ENCODE results near the gene PSMB5. TPM values are rescaled to one million over a fixed set of nuclear protein-coding genes. Genes with fewer than 3 reads are reported as not detected.

Gene PSMB5
- total RNA-seq, 1 donor from 2014 or later: 183 TPM

DNA sequence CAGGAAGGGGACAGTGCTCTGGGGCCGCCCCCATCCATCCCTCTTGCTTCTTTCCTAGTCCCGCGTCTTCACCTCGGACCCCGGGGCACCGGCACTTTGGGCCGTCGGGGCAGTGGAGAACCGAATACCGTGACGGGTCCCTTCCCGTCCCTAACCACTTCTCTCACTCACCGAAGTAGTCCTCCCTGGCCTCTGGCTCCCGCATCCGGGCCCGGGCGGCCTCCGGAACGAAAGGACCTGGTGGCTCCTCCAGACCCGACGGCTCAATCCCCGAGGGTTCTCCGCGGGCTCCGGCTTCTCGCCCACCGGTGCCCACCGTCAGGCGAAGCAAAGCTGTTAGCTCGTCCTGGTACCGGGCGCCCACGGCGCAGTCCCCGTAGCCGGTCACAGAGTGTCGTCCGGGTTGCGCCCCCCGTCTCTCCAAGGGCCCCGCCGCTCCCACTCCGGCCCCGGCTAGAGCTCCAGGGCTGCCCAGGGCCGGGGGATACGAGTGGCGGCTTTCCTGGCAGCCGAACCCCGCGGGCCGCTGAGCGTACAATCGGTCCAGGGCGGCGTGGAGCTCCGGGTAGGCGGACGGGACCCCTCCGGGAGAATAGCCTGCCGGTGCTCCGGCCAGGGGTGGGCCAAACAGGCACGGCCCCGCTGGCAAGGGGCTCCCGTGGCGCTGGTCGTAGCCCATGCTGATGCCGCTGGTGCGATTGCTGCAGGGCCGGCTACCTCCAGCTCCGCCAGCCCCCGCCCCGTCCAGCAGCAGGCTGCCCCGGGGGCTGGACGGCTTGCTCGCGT is 53.4 kb downstream of the PSMB5 start:
- no peaks in the 10 kb centered on the region for H3K9me3 ChIP-seq (ENCODE audit: control insufficient read depth in 3 of 3, low read length in 3 of 3)
- H3K9ac ChIP-seq (ENCODE audit: low read depth in 1 of 3, low read length in 3 of 3): peak overlapping the region in 2 of 3 donors; percentile 44 to 70
- no peaks in the 10 kb centered on the region for H3K36me3 ChIP-seq (ENCODE audit: control insufficient read depth in 3 of 3, insufficient read depth in 3 of 3, low read length in 3 of 3)
- peaks cover 20 to 32% (median 24%) of the 10 kb centered on the region in 3 donors for H3K4me1 ChIP-seq (ENCODE audit: control insufficient read depth in 3 of 3, insufficient read depth in 3 of 3, low read length in 3 of 3)
- H3K27ac ChIP-seq (ENCODE audit: low read depth, low read length): no peak overlapping the region
- peaks cover 9 to 35% (median 29%) of the 10 kb centered on the region in 3 donors for H3K27me3 ChIP-seq (ENCODE audit: control insufficient read depth in 3 of 3, insufficient read depth in 3 of 3, low read length in 3 of 3)
- H3K4me3 ChIP-seq (ENCODE audit: low read length in 3 of 3): peak overlapping the region; percentile 18 to 94 (median 51)

DNA sequence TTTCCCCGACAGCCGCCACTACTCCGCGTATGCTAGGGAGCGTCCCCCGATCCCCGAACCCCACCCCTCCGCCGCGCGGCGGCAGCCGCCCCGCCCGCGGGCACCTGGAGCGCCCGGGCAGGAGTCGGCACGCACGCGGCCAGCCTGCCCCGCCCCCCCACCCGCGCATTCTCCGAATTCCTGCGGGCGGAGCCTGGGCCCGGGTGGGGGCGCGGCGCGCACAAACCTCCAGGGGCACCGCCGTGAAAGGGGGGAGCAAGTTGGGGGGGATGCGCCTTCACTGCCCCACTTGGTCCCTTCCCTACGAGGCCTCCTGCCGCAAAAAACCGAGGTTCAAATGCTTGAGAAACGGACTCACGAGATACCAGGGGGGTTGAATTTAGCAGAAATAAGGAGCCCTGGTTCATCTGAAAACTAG is 54.0 kb downstream of the PSMB5 start:
- Histone ChIP-seq H3K27me3 (ENCODE audit: control insufficient read depth in 3 of 3, insufficient read depth in 3 of 3, low read length in 3 of 3) (peaks cover 9 to 35% (median 29%) of the 10 kb centered on the region in 3 donors), H3K9ac (ENCODE audit: low read depth in 1 of 3, low read length in 3 of 3) (peak overlapping the region in 1 of 3 donors; percentile 44), H3K4me3 (ENCODE audit: low read length in 3 of 3) (peak overlapping the region; percentile 18 to 94 (median 51)), H3K9me3 (ENCODE audit: control insufficient read depth in 3 of 3, low read length in 3 of 3) (no peaks in the 10 kb centered on the region), H3K4me1 (ENCODE audit: control insufficient read depth in 3 of 3, insufficient read depth in 3 of 3, low read length in 3 of 3) (peaks cover 20 to 32% (median 24%) of the 10 kb centered on the region in 3 donors), H3K36me3 (ENCODE audit: control insufficient read depth in 3 of 3, insufficient read depth in 3 of 3, low read length in 3 of 3) (no peaks in the 10 kb centered on the region), H3K27ac (ENCODE audit: low read depth, low read length) (no peak overlapping the region)

DNA sequence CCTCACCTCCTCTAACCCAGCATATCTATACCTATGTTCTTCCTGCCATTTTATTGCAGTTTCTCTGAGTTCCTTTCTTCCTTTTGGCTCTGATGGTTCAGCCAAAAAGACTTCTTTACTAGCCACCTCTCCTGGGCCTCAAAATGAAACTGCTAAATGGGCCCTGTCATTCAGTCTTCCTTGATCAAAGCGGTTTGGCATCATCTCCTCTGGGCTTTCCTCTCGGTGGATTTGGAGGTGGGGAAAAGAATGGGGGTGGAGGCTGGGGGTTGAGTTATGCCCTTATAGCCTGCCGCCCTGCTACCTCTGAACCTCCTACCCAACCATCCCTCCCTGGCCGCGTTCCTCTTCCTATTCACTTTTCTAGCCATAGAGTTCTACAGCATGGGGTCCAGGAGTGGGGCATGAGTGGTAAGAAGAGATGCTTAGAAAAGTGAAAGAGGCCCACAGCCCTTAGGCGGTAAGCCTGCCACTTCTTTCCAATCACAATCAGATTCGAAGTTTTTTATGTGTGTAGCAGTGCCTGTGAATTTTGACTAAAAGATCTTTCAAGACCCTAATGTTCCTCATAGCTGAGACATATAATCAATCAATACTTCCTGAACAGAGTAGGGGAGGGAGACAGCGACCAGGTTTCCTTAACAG is 54.8 kb downstream of the PSMB5 start:
- Histone ChIP-seq H3K36me3 (ENCODE audit: control insufficient read depth in 3 of 3, insufficient read depth in 3 of 3, low read length in 3 of 3) (no peaks in the 10 kb centered on the region), H3K9me3 (ENCODE audit: control insufficient read depth in 3 of 3, low read length in 3 of 3) (no peaks in the 10 kb centered on the region), H3K4me3 (ENCODE audit: low read length in 3 of 3) (peak overlapping the region in 1 of 3 donors; percentile 26), H3K4me1 (ENCODE audit: control insufficient read depth in 3 of 3, insufficient read depth in 3 of 3, low read length in 3 of 3) (peaks cover 20 to 33% (median 24%) of the 10 kb centered on the region in 3 donors), H3K9ac (ENCODE audit: low read depth in 1 of 3, low read length in 3 of 3) (no peak overlapping the region), H3K27me3 (ENCODE audit: control insufficient read depth in 3 of 3, insufficient read depth in 3 of 3, low read length in 3 of 3) (peaks cover 9 to 37% (median 29%) of the 10 kb centered on the region in 3 donors), H3K27ac (ENCODE audit: low read depth, low read length) (no peak overlapping the region)

DNA sequence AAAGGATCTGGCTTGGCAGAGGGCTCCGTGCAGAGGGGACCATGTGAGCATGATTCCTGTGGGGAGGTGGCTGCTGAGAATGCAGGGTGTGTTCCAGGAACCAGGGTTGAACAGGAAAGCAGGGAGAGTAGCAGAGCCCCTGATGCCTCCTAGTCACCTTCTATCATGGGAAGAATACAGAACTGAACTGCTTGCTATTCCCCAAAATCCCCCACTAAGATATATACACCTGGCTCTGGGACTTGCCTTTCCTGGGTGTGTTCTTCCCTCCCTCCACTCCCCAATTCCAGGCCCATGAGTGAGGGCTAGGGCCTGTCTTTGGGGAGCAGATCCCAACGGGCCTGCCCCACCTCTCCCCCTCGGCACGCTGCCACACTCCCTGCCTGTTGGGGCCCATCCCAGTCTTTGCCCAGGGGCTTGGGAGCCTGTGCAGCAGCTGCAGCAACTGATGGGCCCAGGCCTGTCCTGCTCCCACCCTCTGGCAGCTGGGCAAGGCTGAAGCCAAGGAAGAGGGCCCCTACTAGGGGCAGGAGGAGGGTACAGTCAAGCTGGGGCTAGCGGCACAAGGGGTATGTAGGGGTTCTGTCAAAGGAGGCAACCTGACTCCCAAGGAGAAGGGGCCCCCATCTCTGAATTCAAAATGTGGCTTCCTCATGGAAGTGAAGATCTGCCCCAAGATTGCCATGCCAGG is 55.6 kb downstream of the PSMB5 start:
- Histone ChIP-seq H3K27ac (ENCODE audit: low read depth, low read length) (no peak overlapping the region), H3K9me3 (ENCODE audit: control insufficient read depth in 3 of 3, low read length in 3 of 3) (no peaks in the 10 kb centered on the region), H3K4me1 (ENCODE audit: control insufficient read depth in 3 of 3, insufficient read depth in 3 of 3, low read length in 3 of 3) (peaks cover 20 to 36% (median 26%) of the 10 kb centered on the region in 3 donors), H3K27me3 (ENCODE audit: control insufficient read depth in 3 of 3, insufficient read depth in 3 of 3, low read length in 3 of 3) (peaks cover 9 to 37% (median 29%) of the 10 kb centered on the region in 3 donors), H3K36me3 (ENCODE audit: control insufficient read depth in 3 of 3, insufficient read depth in 3 of 3, low read length in 3 of 3) (peaks cover 0 to 4% (median 0%) of the 10 kb centered on the region in 3 donors), H3K9ac (ENCODE audit: low read depth in 1 of 3, low read length in 3 of 3) (no peak overlapping the region), H3K4me3 (ENCODE audit: low read length in 3 of 3) (no peak overlapping the region)

DNA sequence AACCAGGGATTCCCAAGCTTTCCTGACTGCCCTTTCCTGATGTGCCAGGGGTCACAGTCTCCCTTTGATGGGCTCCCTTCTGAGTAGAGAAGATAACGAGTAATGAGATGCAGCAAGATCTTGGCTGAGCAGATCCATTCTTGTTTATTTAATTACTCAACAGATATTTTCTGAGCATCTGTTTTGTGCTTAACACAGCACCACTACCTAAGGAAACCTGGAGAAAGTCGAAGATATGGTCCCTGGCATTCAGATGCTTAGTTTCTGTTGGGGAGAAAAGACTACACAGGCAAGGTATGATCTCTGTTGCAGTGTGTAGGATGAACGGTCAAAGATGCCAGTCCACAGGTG is 56.2 kb downstream of the PSMB5 start:
- H3K27me3 ChIP-seq (ENCODE audit: control insufficient read depth in 3 of 3, insufficient read depth in 3 of 3, low read length in 3 of 3): peaks cover 9 to 37% (median 29%) of the 10 kb centered on the region in 3 donors
- peaks cover 0 to 4% (median 0%) of the 10 kb centered on the region in 3 donors for H3K36me3 ChIP-seq (ENCODE audit: control insufficient read depth in 3 of 3, insufficient read depth in 3 of 3, low read length in 3 of 3)
- H3K9me3 ChIP-seq (ENCODE audit: control insufficient read depth in 3 of 3, low read length in 3 of 3): no peaks in the 10 kb centered on the region
- H3K4me3 ChIP-seq (ENCODE audit: low read length in 3 of 3): no peak overlapping the region
- no peak overlapping the region for H3K9ac ChIP-seq (ENCODE audit: low read depth in 1 of 3, low read length in 3 of 3)
- peaks cover 20 to 37% (median 29%) of the 10 kb centered on the region in 3 donors for H3K4me1 ChIP-seq (ENCODE audit: control insufficient read depth in 3 of 3, insufficient read depth in 3 of 3, low read length in 3 of 3)
- H3K27ac ChIP-seq (ENCODE audit: low read depth, low read length): no peak overlapping the region

DNA sequence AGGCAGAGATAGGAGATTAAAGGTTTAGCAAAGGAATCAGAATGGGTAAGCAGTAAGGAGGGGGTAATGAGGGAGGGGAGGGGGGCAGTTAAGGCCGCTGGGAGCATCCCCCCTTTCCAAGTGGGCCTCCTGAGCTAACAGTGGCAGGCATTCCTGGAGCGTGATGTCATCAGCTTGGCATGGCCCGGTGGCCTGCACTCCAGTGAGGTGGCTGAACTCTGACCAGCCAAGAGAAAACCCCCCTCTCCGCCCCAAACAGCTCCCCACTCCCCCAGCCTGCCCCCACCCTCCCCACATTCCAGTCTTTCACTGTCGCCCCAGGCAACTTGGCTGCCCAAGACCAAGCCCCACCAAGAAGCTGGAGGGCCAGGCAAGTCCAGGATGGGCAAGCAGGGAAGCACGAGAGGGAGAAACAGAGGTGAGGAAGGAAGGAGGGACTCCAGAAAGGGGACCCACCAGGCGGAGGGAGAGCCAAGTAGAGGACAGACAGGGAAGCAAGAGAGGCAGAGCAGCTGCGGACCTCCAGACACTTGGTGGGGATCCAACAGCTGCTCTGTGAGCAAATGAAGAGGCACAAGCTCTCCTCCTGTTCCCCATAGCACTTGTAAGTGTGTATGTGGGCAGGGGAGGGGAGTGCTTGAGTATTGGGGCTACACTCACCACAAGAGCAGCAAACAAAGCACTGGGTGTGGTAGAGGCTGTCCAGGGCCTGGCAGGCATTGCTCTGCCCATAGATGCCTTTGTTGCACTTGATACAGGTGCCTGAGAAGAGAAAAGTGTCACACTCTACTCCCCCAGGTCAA is 56.8 kb downstream of the PSMB5 start:
- Histone ChIP-seq H3K36me3 (ENCODE audit: control insufficient read depth in 3 of 3, insufficient read depth in 3 of 3, low read length in 3 of 3) (peaks cover 0 to 4% (median 0%) of the 10 kb centered on the region in 3 donors), H3K9ac (ENCODE audit: low read depth in 1 of 3, low read length in 3 of 3) (no peak overlapping the region), H3K9me3 (ENCODE audit: control insufficient read depth in 3 of 3, low read length in 3 of 3) (no peaks in the 10 kb centered on the region), H3K4me1 (ENCODE audit: control insufficient read depth in 3 of 3, insufficient read depth in 3 of 3, low read length in 3 of 3) (peaks cover 14 to 34% (median 23%) of the 10 kb centered on the region in 3 donors), H3K4me3 (ENCODE audit: low read length in 3 of 3) (no peak overlapping the region), H3K27ac (ENCODE audit: low read depth, low read length) (no peak overlapping the region), H3K27me3 (ENCODE audit: control insufficient read depth in 3 of 3, insufficient read depth in 3 of 3, low read length in 3 of 3) (peaks cover 9 to 36% (median 29%) of the 10 kb centered on the region in 3 donors)

DNA sequence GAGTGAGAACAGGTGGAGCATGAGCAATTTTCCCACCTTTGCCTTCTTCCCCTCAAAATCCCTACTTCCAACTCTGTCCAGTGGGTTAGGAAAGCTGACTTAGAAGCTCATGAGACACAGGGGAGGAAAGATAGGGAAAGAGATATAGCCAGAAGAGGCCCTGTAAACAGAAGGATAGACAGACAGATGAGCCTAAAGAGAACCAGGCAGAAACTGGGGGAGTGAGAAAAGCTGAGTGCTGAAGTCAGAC is 57.3 kb downstream of the PSMB5 start:
- no peak overlapping the region for H3K9ac ChIP-seq (ENCODE audit: low read depth in 1 of 3, low read length in 3 of 3)
- peaks cover 0 to 4% (median 0%) of the 10 kb centered on the region in 3 donors for H3K36me3 ChIP-seq (ENCODE audit: control insufficient read depth in 3 of 3, insufficient read depth in 3 of 3, low read length in 3 of 3)
- H3K4me1 ChIP-seq (ENCODE audit: control insufficient read depth in 3 of 3, insufficient read depth in 3 of 3, low read length in 3 of 3): peaks cover 13 to 30% (median 18%) of the 10 kb centered on the region in 3 donors
- no peaks in the 10 kb centered on the region for H3K9me3 ChIP-seq (ENCODE audit: control insufficient read depth in 3 of 3, low read length in 3 of 3)
- H3K27me3 ChIP-seq (ENCODE audit: control insufficient read depth in 3 of 3, insufficient read depth in 3 of 3, low read length in 3 of 3): peaks cover 9 to 32% (median 29%) of the 10 kb centered on the region in 3 donors
- no peak overlapping the region for H3K27ac ChIP-seq (ENCODE audit: low read depth, low read length)
- no peak overlapping the region for H3K4me3 ChIP-seq (ENCODE audit: low read length in 3 of 3)

DNA sequence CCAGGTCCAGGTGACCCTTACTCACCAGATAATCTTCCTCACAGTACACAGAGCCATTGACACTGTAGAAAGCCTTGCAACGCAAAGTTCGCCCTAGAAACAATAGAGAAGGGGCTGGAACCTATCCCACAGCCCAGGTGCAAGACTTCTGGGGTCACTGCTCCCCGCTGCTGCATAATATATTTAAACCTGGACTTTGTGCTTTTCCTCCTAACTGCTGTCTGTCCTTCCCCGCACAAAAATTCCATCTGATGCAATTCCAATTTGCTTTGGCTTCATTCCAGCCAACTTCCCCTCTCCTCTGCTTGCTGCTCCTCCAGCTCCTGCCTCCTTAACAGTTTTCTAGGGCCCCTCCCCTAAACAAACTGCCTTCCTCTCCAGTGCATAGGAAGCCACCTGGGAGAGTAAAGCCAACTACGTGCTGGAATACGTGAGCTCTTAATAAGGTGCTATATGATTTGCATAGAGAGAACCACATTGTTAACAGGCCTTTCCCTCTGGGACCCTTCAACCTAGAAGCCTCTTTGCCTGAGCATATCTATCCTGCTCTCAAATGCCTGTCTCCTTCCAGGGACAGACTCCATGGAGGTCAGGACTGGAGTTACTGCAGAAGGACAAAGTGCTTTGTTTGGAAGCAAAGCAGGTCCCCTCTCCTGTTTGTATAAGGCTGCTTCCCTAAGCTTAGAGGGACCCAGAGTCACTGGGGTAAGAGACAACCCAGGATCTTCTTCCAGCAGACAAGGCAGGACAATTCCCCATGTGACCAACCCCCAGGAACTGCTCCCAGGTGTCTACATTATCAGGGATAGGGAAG is 57.9 kb downstream of the PSMB5 start:
- H3K9me3 ChIP-seq (ENCODE audit: control insufficient read depth in 3 of 3, low read length in 3 of 3): no peaks in the 10 kb centered on the region
- H3K27me3 ChIP-seq (ENCODE audit: control insufficient read depth in 3 of 3, insufficient read depth in 3 of 3, low read length in 3 of 3): peaks cover 5 to 27% (median 24%) of the 10 kb centered on the region in 3 donors
- no peak overlapping the region for H3K27ac ChIP-seq (ENCODE audit: low read depth, low read length)
- H3K36me3 ChIP-seq (ENCODE audit: control insufficient read depth in 3 of 3, insufficient read depth in 3 of 3, low read length in 3 of 3): peaks cover 0 to 4% (median 0%) of the 10 kb centered on the region in 3 donors
- no peak overlapping the region for H3K4me3 ChIP-seq (ENCODE audit: low read length in 3 of 3)
- H3K4me1 ChIP-seq (ENCODE audit: control insufficient read depth in 3 of 3, insufficient read depth in 3 of 3, low read length in 3 of 3): peaks cover 13 to 30% (median 15%) of the 10 kb centered on the region in 3 donors
- H3K9ac ChIP-seq (ENCODE audit: low read depth in 1 of 3, low read length in 3 of 3): no peak overlapping the region

Data from skeletal muscle tissue (tissue), 4 donors.